Measurements from ENCODE around the gene TNIP3.

Gene TNIP3

GRCh38 chr4:121096629-121097028 lies 67.5 kb downstream of the TNIP3 start:
- peak; percentile 30 for DNase-seq
- in situ Hi-C loops (cut with MboI; ENCODE audit: low pct_unique_long_range_greater_than_20kb, low sequenced_read_pairs), result no loop called here

GRCh38 chr4:121096191-121096590 lies 67.9 kb downstream of the TNIP3 start:
- DNase-seq, result no peak
- in situ Hi-C loops (cut with MboI; ENCODE audit: low pct_unique_long_range_greater_than_20kb, low sequenced_read_pairs), result no loop called here

GRCh38 chr4:121094297-121094966 lies 69.7 kb downstream of the TNIP3 start:
- DNase-seq, result no peak
- in situ Hi-C loops (cut with MboI; ENCODE audit: low pct_unique_long_range_greater_than_20kb, low sequenced_read_pairs), result no loop called here

- in situ Hi-C loops (cut with MboI; ENCODE audit: low pct_unique_long_range_greater_than_20kb, low sequenced_read_pairs), result no loop called here
- no peak for DNase-seq
Measured at GRCh38 chr4:121093261-121093660, 70.9 kb downstream of the TNIP3 start.

- in situ Hi-C loops (cut with MboI; ENCODE audit: low pct_unique_long_range_greater_than_20kb, low sequenced_read_pairs), result no loop called here
- no peak for DNase-seq
Measured at GRCh38 chr4:121091941-121092340, 72.2 kb downstream of the TNIP3 start.

- in situ Hi-C loops (cut with MboI; ENCODE audit: low pct_unique_long_range_greater_than_20kb, low sequenced_read_pairs), result no loop called here
- no peak for DNase-seq
Measured at GRCh38 chr4:121088867-121089266, 75.3 kb downstream of the TNIP3 start.
